HG02763 (cell line): ENCODE data around the gene TUSC2.
"Not testable (repeated sequence)": the region's sequence is repeated elsewhere in the genome, so short reads cannot be mapped to it uniquely, and the experiment has no call there.

ENCODE experiments used
- ATAC-seq: cut with Tn5 transposase; IDR thresholded peaks from one replicate; pipeline ENCODE4 v1.9.1; 2021; ENCODE audit warnings: mild to moderate bottlenecking, moderate library complexity; ENCODE audit not compliant: unreplicated experiment

Gene TUSC2

DNA sequence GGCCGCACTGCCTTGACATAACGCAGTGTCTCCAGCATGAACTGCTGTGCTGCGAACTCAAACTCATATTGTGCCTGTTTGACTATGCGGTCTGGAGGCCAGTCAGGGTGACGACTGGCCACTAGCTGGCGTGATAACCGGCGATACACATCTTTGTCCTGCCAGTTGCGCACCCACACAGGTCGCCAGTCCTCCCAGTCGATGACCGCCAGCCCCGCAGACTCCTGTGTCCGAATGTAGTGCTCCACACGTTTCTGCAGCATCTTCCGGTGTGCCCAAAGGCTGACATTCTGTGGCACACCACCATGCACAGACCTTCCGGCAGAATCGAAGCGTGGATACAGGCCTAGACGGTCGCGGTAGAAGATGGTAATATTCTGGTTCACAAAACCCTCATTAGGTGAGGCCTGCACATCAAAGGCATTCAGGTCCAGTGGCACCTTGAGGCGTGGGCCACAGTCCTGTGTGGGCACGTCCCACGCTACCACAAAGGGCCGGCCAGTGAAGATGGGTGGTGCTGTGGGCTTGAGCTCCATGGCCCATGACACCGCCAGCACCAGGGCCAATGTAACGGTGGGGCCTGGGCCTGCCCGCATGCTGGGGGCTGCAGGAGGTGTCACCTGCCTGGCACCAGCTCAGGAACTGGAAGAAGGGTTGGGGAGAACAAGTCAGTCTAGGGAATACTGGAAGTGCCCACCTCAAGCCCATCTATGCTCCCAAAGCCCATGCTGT, 8.0 kb downstream of the TUSC2 start:
- ATAC-seq: no peak

DNA sequence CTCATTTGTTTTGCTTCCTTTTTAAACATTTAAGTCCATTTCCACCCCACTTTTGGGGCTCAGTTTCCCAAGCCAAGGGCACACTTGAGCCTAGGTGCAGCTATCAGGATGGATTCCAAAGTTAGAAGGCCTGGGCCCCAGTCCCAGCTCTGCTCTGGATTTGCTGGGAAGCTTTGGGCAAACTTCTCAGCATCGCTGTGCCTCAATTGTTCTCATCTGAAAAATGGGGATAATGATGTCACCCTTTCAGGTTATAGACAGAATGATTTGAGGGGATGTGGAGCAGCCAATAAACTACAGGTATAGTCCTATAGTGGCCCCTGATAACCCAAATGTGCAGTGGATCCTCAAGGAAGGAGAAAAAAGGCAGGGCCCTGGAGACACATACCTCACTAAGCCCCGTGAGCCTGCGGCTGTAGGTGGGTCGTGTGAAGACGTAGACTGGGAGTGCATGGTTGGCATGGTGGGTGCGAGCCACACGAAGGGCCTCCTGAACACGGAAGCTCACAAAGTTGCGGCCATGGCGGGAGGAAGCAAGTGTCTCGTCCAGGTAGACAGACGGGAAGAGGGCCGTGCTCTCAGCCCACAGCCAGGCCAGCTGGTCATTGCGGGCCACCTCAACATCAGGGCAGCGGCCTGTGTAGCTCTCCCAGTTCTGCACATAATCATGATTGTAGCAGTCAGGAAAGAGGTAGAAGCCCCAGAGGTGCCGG, 8.7 kb downstream of the TUSC2 start:
- ATAC-seq: no peak

DNA sequence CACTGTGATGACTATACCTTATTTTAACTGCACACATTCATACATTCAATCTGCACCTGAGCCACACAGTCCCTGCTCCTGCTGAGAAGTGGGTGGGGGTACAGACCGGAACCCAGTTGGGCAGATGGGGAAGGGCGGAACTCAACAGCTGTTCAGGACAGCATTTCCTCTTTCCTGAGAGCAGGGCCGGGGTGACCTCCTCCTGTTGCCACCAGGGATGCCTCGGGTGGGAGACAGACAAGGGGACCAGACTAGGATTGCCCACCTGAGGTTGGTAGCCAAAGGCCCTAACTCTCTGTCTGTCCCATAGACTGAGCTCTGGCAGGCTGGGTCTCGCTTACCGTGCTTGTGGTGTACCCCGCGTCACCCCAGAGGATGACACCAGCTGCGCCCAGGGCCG, 9.4 kb downstream of the TUSC2 start:
- no peak for ATAC-seq

DNA sequence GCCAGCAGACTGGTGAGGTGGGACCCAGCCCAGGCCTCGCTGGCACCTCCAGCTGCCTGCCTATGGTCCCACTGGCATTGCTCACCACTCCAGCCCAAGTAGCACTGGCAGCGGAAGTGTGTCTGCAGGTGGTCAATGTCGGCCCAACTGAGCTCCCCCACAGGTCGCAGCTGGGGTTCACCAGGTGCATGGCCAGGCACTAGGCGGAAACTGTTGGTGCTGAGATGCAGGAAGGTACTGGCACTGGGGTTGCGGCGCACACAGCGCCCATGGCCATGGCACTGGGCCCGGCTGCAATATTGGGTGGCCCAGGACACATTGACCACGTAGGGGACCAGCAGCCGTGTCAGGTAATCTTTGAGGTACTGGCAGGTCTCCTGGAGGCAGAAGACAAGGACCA, 9.9 kb downstream of the TUSC2 start:
- no peak for ATAC-seq

DNA sequence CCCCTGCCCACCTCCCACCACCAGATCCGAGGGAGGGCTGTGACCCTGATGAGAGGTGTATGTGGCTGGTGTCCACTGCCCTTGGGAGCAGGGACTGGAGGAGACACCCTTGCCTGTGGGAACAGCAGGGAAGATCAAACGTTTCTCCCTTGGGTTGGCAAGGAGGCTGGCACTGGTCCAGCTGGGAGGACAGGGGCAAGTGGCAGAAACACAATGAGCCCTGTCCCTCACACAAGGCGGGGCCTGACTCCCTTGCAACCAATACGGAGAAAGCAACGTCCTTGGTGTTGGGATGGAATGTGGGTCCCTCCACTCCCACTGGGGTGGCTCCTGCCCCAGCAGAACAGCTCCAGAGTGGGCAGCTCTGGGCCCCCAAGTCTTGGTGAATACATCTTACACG, 10.7 kb downstream of the TUSC2 start:
- ATAC-seq: no peak

DNA sequence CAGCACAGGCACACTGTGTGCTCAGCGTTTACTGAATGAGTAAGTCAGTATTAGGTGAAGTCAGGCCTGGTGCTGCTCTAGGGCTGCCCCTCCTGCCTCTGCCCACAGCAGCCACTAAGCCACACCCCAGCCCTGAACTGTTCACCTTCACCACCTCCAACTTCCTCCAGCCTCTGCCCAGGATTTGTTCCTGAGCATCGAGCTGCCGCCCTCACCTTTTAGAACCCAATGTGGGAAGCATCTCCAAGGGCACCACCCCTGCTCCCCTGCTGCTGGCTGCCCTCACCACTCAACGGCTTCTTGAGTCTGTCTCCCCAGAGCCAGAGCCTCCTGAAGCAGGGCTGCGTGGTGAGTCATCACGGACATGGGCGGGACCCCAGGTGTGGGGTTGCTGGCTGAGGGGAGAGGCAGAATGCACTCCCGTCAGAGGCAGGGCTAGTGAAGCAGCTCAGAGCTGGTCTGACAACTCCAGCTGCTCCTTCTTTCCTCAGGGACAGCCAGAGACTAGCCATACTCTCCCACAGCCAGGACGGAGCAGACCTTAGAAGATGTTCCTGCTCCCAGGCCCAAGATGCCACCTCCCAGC, 11.3 kb downstream of the TUSC2 start:
- no peak for ATAC-seq

DNA sequence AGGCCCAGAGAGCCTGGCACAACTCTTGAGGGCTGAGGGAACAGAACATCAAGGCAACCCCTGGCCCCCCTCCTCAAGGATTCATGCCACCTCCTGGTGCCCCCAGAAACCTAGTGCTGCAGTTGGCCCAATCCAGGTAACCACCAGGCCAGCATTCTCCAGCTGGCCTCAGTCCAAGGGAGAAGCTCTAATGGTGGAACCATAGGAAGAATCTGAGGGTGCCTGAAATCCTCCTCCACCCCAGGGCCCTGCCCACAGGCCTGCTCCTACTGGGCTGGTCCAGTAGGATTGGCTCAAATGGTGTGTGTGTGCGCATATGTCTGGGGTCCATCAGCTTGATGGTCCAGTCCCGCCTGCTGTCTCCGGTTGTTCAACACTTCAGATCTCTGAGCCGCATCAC, 13.2 kb downstream of the TUSC2 start:
- ATAC-seq: no peak

DNA sequence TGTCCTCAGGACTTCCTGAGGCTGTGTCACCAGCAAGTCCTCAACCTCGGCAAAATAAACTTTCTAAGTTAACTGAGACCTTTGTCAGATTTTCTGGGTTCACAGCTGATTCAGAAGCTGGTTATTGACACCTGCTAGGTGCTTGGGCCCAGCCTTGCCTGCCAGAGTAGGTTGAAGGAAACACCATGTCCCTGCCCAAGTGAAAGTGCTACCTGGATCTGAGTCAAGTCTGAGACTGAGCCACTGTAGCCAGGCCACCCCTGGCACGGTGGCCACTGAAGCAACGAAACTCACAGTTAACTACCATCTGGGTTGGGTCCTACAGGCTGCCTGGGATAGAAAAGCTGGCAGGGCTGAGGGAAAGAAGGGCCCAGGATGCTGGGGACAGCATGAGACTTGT, 13.7 kb downstream of the TUSC2 start:
- ATAC-seq: no peak

DNA sequence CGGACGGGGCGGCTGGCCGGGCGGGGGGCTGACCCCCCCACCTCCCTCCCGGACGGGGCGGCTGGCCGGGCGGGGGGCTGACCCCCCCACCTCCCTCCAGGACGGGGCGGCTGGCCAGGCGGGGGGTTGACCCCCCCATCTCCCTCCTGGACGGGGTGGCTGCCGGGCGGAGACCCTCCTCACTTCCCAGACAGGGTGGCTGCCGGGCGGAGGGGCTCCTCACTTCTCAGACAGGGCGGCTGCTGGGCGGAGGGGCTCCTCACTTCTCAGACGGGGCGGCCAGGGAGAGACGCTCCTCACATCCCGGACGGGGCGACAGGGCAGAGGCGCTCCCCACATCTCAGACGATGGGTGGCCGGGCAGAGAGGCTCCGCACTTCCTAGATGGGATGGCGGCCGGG, 16.0 kb downstream of the TUSC2 start:
- ATAC-seq: not testable (repeated sequence)

DNA sequence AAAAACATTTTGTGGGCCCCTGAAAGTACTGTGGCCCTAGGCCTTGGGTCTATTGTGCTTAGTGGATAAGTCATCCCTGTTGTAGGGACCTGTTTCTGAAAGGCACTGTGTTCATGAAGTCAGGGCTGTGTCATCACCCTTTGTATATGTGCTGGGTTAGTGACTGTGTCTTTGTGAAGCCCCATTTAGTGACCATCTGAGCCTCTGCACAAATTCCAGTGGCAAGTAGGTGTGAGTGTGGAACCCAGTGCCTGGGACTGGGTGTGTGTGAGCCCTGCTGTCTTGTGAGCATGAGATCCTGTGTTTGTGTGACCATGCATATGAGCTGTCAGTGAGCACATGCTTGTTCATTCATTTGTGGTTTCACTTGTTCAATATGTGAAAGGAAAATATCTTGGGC, 23.4 kb downstream of the TUSC2 start:
- no peak for ATAC-seq

DNA sequence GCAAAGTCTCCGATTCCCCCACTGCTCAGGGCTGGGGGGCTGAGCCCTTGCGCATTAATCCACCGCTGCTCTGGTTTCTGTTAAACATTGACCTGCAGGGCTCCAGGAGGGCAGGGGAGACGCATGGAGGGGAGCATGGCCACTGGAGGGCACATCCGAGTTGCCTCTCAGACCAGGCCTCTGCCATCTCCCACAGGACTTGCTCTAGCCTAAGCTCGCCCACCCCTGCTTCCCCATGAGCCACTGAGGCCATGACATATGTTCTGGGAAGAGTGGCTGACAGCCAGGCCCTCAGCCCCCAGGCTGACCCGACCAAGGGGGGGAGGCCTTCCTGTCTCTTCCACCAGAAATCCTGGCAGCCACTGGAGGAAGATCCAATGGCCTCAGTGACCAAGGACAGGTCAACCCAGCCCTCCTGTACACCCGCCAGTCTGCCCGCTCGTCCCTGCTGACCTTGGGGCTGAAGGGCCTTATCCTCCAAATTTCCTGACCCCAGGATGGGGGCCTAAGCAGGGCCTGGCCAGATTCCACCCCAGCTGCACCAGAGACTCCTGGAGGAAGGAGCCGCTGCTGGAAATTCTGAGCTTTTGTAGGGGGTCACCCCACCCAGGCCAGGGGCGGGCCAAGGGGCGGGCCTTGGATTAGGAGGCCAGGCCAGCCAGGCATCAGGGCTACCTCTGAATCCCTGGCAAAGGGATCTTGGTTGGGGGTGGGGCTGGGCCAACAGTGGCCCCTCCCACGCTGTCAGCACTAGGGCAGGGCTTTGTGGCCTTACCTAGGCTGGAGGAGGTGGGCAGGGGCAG, 24.8 kb downstream of the TUSC2 start, which contains the start of gene HYAL1:
TSS of gene HYAL1 (minus strand) at position 562 of the 803 bp plus-strand sequence. CDS start 618 bp downstream, outside the sequence.
- ATAC-seq: no peak

DNA sequence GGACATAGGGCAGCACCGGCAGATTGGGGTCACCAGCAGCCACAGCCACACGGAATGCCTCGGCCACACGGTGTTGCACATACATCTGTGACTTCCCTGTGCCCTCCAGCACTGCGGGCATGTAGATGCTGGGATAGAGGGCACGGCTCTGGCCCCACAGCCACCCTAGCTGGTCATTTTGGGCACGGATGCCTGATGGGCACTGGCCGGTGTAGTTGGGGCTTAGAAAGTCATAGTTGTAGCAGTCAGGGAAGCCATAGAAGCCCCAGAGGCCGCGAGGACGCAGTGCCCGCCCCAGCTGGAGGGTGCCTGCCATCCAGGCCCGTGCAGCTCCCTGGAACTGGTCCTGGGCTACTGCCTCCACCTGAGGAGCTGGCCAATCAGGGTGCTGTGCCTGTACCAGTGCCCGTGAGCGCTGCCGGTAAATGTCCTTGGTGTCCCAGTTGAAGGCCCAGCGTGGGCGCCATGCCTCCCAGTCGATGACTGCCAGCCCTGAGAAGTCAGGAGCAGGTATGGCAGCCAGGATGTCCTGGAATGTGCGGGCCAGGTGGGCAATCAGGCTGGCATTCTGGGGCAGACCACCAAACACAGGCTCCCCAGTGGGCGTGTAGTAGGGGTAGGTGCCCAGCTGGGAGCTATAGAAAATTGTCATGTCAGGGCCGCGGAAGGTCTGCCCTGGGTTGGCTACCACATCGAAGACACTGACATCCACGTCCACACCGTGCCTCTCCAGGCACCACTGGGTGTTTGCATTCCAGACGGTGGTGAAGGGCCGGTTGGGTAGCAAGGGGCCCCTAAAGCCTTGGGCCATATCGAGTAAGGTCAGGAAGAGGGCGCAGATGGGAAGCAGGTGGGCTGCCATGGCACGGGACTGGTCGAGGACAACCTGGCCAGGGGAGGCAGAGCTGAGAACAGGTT, 25.7 kb downstream of the TUSC2 start:
- ATAC-seq: no peak

DNA sequence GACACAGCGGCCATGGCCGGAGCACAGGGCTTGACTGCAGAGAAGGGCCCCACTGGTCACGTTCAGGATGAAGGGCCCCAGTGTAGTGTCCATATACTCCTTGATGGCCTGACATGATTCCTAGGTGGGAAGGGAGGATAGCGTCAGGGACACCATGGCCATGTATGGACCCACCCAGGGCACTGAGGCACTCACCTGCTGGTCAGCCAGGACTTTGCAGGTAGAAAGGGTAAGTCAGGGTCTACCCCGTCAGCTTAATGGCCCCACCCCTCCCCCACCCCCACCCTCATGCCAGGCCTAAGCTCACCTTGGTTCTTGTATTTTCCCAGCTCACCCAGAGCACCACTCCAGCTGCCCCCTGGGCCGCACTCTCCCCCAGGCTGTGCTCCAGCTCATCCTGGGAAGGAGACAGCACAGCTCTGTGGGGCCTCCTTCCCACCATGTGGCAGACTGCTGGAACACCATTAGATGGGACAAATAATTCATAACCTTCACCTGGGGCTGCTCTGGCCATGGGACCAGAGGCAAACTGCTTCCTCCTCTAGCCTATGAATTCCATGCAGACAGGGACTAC, 27.3 kb downstream of the TUSC2 start:
- no peak for ATAC-seq

DNA sequence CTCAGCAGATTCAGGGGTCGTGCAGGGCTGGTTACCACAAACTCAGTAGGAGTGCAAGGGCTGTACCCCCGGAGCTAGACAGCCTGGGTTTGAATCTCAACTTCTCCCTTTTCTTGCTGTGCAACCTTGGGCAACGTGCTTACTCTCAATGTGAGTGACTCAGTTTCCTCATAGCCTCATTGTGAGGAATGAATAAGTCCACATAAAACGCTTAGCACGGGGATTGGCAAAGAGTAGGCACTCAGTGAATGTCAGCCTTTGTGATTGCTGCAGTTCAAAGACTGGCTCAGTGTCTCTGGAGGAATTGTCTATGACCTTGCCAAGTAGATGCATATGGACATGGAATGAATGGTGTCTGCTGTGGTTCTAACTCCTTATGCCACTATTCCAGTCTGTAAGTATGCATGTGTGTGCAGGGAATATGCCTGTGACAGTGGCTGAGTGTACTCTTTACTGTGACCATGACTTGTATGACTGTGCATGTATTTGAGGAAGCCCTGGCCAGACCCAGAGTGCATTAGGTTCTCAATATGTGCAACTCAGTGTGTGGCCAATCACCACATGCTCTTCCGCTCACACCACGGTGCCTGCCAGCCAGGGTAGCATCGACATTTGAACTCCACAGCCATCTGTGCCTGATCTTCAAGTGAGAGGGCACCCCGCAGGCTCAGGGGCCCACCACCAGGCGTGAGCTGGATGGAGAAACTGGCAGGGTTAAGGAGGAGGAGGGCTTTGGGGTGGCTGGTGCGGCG, 27.9 kb downstream of the TUSC2 start:
- ATAC-seq: no peak

DNA sequence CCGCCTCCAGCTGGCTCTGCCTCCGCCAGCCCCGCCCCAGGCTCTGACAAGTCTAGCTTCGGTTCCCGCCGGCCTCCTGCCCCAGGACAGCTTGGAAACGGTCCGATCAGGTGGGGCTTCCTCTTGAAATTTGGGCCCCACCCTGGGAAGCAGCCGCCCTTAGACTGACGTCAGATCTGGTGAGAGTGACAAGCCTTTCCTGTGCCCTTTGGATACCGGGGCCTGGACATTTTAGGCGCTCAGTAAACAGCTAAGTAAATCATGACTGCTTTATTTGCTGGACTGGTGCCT, 28.4 kb downstream of the TUSC2 start:
- no peak for ATAC-seq

DNA sequence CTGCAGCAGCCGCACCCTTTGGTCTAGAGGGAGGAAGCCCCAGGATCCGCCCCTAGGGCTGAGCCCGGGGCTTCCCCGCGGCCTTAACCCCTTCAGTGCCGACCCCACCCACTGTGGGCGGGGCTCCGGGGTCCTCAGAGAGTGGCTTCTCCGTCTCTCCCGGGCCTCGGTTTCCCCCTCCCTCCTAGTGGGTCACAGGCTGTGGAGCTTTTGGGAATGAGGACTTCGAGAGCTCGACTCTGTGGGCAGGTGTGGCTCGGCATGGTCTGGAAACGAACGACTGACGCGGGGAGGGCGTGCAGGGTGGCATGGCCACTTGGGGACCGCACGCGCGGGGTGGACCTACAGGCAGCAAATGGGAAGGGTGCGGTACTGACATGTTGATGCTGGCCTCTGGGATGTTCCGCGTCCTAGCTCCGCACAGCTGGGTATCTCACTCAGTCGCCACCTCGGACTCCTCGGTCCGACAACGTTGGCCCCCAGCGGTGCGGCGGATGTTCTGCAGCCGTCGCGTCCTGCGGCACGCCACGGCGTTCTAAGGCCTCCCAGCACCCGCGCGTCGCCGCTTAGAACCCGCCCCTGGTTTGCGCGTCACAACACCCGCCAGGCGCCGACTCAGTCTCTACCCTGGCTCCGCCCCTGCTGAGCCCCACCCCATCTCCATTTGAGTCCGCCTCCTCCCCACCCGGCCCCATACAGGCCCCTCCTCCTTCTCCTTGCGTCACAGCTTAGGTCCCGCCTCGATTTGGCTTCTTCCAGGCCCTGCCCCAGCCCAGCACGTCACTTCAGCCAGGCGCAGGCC, 29.0 kb downstream of the TUSC2 start, which contains the start of the genes HYAL3 and NAA80:
TSS of gene HYAL3 (minus strand) at position 570 of the 802 bp plus-strand sequence. CDS start 3,803 bp downstream, outside the sequence.
TSS of gene NAA80 (minus strand) at position 570 of the 802 bp plus-strand sequence. CDS start 1,942 bp downstream, outside the sequence.
- ATAC-seq: peak; percentile 85

DNA sequence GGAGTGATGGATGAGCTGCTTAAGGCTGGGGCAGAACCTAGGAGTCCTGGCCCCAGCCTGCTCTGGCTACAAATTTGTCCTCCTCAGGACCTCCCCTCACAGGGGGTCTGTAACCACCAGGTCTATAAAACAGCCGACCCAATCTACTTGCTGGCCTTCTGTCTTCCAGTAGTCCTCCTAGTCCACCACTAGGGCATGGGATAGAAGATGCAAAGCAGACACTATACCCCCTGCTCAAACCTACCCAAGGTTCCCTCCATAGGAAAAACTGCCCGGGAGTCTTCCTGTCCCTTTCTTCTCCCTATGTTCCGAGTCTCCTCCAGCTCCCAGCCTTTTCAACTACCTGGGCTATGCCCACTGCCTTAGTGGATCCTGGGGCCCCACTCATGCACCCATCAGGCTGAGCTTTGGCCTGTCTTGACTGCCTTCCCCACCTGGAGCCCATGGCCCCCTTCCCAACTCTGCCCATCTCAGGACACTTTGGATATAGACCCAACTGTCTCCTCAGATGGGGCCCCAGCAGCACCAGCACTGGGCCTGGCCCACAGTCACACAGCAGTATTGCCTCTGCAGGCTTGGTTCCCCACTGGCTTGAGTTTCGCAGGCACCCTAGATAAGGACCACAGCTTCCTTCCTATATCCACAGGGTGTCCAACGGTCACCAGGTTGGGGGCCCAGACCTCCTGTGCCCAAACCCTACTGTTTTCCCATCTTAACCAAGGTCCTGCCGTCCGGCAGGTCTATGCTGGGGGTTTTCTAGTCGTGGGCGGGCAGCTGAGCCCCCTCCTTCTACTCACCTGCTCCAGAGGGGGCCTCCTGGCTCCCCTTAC, 29.9 kb downstream of the TUSC2 start:
- no peak for ATAC-seq
